ENCODE data around the gene ZFP3. TPM values are rescaled to one million over a fixed set of nuclear protein-coding genes. Genes with fewer than 3 reads are reported as not detected.
"Not testable (repeated sequence)": the region's sequence is repeated elsewhere in the genome, so short reads cannot be mapped to it uniquely, and the experiment has no call there.

ZFP3 gene
- total and polyA plus RNA-seq, 7 donors, result 3.7 to 12.3 (median 7.7) TPM

DNA sequence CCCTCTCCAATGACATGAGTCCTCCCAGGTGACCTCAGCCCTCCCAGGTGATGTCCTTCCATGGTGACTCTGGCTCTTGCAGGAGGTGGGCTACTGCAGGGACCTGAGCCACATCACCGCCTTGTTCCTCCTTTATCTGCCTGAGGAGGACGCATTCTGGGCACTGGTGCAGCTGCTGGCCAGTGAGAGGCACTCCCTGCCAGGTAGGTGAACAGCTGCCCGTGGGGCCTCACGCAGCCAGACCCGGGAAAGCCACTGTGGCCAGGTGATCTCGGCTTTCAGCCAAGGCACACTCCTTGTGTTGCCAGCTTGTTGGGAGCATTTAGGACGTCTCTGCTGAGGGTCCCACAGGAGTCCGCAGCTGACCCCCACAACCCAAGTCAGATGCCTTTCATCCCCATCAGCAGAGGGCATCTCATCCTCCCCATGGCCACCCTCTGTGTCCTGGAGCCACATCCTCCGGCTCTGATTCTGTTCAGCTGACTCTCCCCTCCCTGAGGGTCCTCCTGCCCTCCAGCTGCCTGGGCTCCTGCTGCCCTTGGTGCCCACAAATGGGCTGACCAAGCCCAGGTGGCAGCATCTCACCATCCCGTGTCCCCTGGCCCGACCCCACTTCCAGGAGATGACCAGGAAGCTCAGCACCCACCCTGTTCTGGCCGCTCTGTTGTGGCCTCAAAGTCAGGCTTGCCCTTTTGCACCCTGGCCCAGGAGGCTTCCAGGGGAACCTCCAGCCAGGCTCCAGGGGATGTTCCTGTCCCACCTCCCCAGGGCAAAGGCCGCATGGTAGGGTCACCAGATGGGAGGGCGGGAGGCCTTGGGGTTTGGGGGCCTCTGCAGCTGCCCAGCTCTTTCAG, 57.7 kb downstream of the ZFP3 start:
- Histone ChIP-seq H3K9me3 (no peaks in the 10 kb centered on the region), H3K4me1 (no peaks in the 10 kb centered on the region), H3K36me3 (ENCODE audit: insufficient read depth in 1 of 2, low read depth in 1 of 2) (peaks cover 0 to 20% of the 10 kb centered on the region in 2 donors), H3K27me3 (ENCODE audit: insufficient read depth in 3 of 3, low read length in 2 of 3) (no peaks in the 10 kb centered on the region), H3K27ac (no peak overlapping the region), H3K4me3 (no peak overlapping the region)
- ATAC-seq, result no peak
- intact Hi-C loops (cut with DNase I), result no loop called here
- no peak for DNase-seq
- TF ChIP-seq, protein P1, sequence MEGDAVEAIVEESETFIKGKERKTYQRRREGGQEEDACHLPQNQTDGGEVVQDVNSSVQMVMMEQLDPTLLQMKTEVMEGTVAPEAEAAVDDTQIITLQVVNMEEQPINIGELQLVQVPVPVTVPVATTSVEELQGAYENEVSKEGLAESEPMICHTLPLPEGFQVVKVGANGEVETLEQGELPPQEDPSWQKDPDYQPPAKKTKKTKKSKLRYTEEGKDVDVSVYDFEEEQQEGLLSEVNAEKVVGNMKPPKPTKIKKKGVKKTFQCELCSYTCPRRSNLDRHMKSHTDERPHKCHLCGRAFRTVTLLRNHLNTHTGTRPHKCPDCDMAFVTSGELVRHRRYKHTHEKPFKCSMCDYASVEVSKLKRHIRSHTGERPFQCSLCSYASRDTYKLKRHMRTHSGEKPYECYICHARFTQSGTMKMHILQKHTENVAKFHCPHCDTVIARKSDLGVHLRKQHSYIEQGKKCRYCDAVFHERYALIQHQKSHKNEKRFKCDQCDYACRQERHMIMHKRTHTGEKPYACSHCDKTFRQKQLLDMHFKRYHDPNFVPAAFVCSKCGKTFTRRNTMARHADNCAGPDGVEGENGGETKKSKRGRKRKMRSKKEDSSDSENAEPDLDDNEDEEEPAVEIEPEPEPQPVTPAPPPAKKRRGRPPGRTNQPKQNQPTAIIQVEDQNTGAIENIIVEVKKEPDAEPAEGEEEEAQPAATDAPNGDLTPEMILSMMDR (IDR thresholded peaks at IDR 0.05), result no peak
- WGBS, 3 donors, result 67 to 80% (median 74%) methylated on average over 14 of the region's 14 CpGs

DNA sequence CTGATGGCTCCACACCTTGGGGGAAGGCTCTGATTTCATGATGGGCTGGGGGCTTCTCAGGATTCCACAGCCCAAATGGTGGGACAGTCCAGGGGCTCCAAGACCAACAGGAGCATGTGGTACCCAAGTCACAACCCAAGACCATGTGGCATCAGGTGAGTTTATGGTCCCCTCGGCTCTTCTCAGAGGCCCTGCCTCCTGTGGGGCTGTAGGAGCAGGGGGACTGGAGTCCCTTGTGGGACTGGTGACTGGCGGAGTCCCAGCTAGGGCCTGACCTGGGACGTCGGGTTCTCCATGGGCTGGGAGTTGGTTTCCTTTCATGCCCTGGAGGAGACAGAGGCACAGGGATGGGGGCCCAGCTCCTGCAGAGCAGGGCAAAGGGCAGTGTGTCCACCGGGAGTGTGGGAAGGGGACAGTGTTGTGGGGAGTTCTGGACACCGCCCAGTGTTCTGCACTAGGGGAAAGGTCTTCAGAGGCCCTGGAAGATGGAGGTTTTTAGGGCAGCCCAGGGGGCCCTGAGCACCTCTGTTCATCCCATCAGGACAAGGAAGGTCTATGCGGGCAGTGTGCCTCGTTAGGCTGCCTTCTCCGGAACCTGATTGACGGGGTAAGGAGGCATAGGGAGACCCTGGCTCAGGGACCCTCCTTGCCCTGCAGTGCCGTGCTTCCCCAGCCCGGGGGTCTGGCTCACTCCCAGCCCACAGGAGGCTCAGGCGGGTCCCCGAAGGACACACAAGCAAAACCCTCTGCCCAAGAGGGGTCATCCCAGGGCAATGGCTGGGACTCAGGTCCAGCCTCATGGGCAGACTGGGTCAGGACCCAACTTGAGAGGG, 58.5 kb downstream of the ZFP3 start:
- H3K27me3 ChIP-seq (ENCODE audit: insufficient read depth in 3 of 3, low read length in 2 of 3); intact Hi-C loops (cut with DNase I); H3K4me3 ChIP-seq; H3K9me3 ChIP-seq; H3K27ac ChIP-seq; DNase-seq; ATAC-seq; H3K4me1 ChIP-seq: not testable (repeated sequence)
- H3K36me3 ChIP-seq (ENCODE audit: insufficient read depth in 1 of 2, low read depth in 1 of 2), result peaks cover 0 to 20% of the 10 kb centered on the region in 2 donors
- WGBS, 3 donors, result 84 to 88% (median 84%) methylated on average over 14 of the region's 14 CpGs

DNA sequence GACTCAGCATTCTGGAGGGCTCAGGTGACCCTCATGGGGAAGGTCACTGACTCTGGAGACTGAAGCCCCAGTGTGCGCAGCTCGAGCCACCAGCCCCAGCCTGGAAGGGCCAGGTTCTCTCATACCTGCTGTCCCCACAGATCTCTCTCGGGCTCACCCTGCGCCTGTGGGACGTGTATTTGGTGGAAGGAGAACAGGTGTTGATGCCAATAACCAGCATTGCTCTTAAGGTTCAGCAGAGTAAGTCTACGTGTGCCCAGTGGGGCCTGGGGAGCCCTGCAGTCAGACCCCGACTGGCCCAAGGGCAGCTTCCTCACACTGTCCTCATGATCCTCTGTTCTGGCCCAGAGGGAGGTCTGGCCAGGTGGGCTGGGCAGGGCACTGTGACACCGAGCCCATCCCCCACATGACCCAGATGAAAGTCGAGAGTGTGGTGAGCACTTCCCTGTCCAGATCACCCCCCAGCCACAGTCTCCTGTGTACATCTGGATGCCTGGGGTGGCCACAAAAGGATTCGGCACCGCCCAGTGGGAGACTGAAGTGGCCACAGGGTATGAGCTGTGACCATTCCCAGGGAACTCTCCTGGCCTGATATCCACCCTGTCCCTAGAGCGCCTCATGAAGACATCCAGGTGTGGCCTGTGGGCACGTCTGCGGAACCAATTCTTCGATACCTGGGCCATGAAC, 59.4 kb downstream of the ZFP3 start:
- H3K4me3 ChIP-seq; H3K9me3 ChIP-seq; H3K27me3 ChIP-seq (ENCODE audit: insufficient read depth in 3 of 3, low read length in 2 of 3); intact Hi-C loops (cut with DNase I); DNase-seq; ATAC-seq; H3K4me1 ChIP-seq; H3K27ac ChIP-seq: not testable (repeated sequence)
- peaks cover 0 to 20% of the 10 kb centered on the region in 2 donors for H3K36me3 ChIP-seq (ENCODE audit: insufficient read depth in 1 of 2, low read depth in 1 of 2)
- WGBS, 3 donors, result 88 to 95% (median 88%) methylated on average over 13 to 15 of the region's 15 CpGs

DNA sequence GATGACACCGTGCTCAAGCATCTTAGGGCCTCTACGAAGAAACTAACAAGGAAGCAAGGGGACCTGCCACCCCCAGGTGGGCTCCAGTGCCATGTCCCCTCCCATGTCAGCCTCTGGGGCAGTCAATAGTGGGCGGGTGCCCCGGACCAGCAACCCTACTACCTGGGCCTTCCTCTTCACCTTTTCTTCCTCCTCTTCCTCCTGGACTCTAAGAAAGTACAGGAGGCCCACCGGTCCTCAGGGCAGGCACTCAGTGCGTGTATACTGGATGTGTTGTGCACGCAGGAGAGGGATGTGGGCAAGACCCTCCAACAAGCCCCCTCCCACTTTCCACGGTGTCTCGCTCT, 59.9 kb downstream of the ZFP3 start:
- H3K4me3 ChIP-seq; DNase-seq; H3K27ac ChIP-seq; H3K9me3 ChIP-seq; H3K27me3 ChIP-seq (ENCODE audit: insufficient read depth in 3 of 3, low read length in 2 of 3); intact Hi-C loops (cut with DNase I); ATAC-seq; H3K4me1 ChIP-seq: not testable (repeated sequence)
- 91 to 94% (median 92%) methylated on average over 9 of the region's 9 CpGs for WGBS, 3 donors
- H3K36me3 ChIP-seq (ENCODE audit: insufficient read depth in 1 of 2, low read depth in 1 of 2), result peaks cover 0 to 16% of the 10 kb centered on the region in 2 donors

DNA sequence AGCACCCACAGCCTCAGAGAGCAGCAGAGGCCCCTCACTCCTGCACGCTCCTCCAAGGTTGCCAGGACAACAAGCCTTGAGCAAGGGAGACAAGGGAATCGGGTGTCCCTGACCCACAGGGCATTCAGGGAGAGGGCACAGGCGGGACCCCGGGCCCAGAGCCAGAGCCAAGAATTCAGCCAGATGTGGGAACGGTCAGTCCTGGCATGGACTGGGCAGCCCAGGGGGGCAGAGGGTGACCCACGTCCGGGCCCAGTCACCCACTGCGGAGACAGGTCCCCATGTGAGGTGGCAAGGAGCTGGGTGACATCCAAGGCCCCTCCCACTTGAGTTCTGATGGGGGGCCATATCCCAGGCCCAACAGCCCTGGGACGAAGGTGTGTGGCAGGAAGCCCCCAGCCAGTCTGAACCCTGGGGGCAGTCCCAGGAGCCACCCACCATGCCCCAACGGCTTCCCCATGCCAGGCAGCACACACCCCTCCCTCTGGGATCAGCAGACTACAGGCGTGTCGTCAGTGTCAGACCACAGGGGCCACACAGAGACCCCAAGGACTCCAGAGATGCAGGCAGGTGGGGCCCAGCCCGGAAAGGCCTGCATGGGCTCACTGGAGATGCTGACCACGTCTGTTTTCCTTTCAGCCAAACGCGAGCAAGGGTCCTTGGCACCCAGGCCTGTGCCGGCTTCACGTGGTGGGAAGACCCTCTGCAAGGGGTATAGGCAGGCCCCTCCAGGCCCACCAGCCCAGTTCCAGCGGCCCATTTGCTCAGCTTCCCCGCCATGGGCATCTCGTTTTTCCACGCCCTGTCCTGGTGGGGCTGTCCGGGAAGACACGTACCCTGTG, 60.6 kb downstream of the ZFP3 start:
- H3K36me3 ChIP-seq (ENCODE audit: insufficient read depth in 1 of 2, low read depth in 1 of 2), result peaks cover 0 to 12% of the 10 kb centered on the region in 2 donors
- no peak overlapping the region for H3K4me3 ChIP-seq
- H3K27me3 ChIP-seq (ENCODE audit: insufficient read depth in 3 of 3, low read length in 2 of 3), result no peaks in the 10 kb centered on the region
- no peaks in the 10 kb centered on the region for H3K9me3 ChIP-seq
- WGBS, 3 donors, result 84 to 88% (median 86%) methylated on average over 24 of the region's 24 CpGs
- ATAC-seq, result no peak
- no peak overlapping the region for H3K27ac ChIP-seq
- intact Hi-C loops (cut with DNase I), result no loop called here
- DNase-seq, result no peak
- TF ChIP-seq, protein P1 (IDR thresholded peaks at IDR 0.05), result no peak
- no peaks in the 10 kb centered on the region for H3K4me1 ChIP-seq

Measured in psoas muscle (tissue), 8 donors.